IMR-90 (cell line): ENCODE measurements around the gene ZFAND2B. TPM values are rescaled to one million over a fixed set of nuclear protein-coding genes. Genes with fewer than 3 reads are reported as not detected.

ENCODE experiments used
- ATAC-seq: fragments of 200-7000 bp; cut with Tn5 transposase; 2 replicates; pipeline ENCODE4 v1.9.1; 2020; ENCODE audit warnings: low read depth, mild to moderate bottlenecking, moderate library complexity
- BruUV-seq: library from RNA; stranded (reverse); fragments of 400-500 nt; replicated peaks from 2 replicates; lab custom pipeline; 2021; lab: Mats Ljungman, UMichigan
- CTCF ChIA-PET: fragments of 300-600 bp; formaldehyde crosslinking; extraction: SDS; loops from one replicate; lab custom pipeline; 2021; ENCODE audit warnings: antibody characterized with exemption; lab: Yijun Ruan, JAX
- POLR2A ChIA-PET: fragments of 300-600 bp; sonication (Branson Sonifier 250); formaldehyde crosslinking; loops from one replicate; lab custom pipeline; 2022; ENCODE audit warnings: antibody characterized with exemption; ENCODE audit not compliant: unreplicated experiment; lab: Charles Lee
- DNase-seq: peaks from one replicate; pipeline ENCODE4 v3.0.0; 2013
- H2AFZ ChIP-seq: replicated peaks from 2 replicates; pipeline ENCODE3; 2013; ENCODE audit warnings: low read length, mild to moderate bottlenecking; ENCODE audit not compliant: poor library complexity
- H2AK5ac ChIP-seq: 2 replicates; pipeline ENCODE4 v1.6.1; 2013; ENCODE audit warnings: low read depth, low read length, inconsistent platforms
- H2AK9ac ChIP-seq: replicated peaks from 2 replicates; pipeline ENCODE3; 2013; ENCODE audit warnings: mild to moderate bottlenecking, low read depth, low read length, moderate library complexity; ENCODE audit not compliant: poor library complexity
- H2BK120ac ChIP-seq: 2 replicates; pipeline ENCODE4 v1.6.1; 2013; ENCODE audit warnings: low read depth, low read length, inconsistent platforms
- H2BK15ac ChIP-seq: 3 replicates; pipeline ENCODE4 v1.6.1; 2013; ENCODE audit warnings: low read depth, low read length, inconsistent platforms
- H2BK20ac ChIP-seq: 2 replicates; pipeline ENCODE4 v1.6.1; 2013; ENCODE audit warnings: low read depth, mild to moderate bottlenecking, inconsistent platforms, low read length, moderate library complexity
- H2BK5ac ChIP-seq: 2 replicates; pipeline ENCODE4 v1.6.1; 2013; ENCODE audit warnings: mild to moderate bottlenecking, low read depth, low read length, inconsistent platforms; ENCODE audit not compliant: poor library complexity, severe bottlenecking
- H3K14ac ChIP-seq: replicated peaks from 2 replicates; pipeline ENCODE4 v1.6.1; 2013; ENCODE audit warnings: low read depth, low read length, inconsistent platforms
- H3K18ac ChIP-seq: 2 replicates; pipeline ENCODE4 v1.6.1; 2013; ENCODE audit warnings: low read depth, low read length, control low read depth
- H3K23ac ChIP-seq: 2 replicates; pipeline ENCODE4 v1.6.1; 2013; ENCODE audit warnings: low read depth, low read length, inconsistent platforms
- H3K27ac ChIP-seq: 2 replicates; pipeline ENCODE4 v1.5.1; 2013; ENCODE audit warnings: mild to moderate bottlenecking, control low read depth, low read length; ENCODE audit not compliant: insufficient read depth
- H3K27me3 ChIP-seq: 2 replicates; pipeline ENCODE4 v1.6.1; 2013; ENCODE audit warnings: low read length; ENCODE audit not compliant: control insufficient read depth, insufficient read depth
- H3K36me3 ChIP-seq: 2 replicates; pipeline ENCODE4 v1.6.1; 2013; ENCODE audit warnings: low read length, mixed read lengths; ENCODE audit not compliant: control insufficient read depth, insufficient read depth
- H3K4ac ChIP-seq: 2 replicates; pipeline ENCODE4 v1.6.1; 2013; ENCODE audit warnings: low read depth, low read length, inconsistent platforms
- H3K4me1 ChIP-seq: 2 replicates; pipeline ENCODE4 v1.6.1; 2013; ENCODE audit warnings: low read length, mixed read lengths; ENCODE audit not compliant: control insufficient read depth, insufficient read depth
- H3K4me2 ChIP-seq: 2 replicates; pipeline ENCODE4 v1.6.1; 2013; ENCODE audit warnings: low read depth, mild to moderate bottlenecking, control low read depth, low read length, moderate library complexity
- H3K4me3 ChIP-seq: 2 replicates; pipeline ENCODE4 v1.5.1; 2013; ENCODE audit warnings: low read depth, mild to moderate bottlenecking, control low read depth, low read length, moderate library complexity; ENCODE audit not compliant: insufficient read depth
- H3K56ac ChIP-seq: 2 replicates; pipeline ENCODE4 v1.6.1; 2013; ENCODE audit warnings: low read length, inconsistent platforms; ENCODE audit not compliant: insufficient read depth; ENCODE audit errors: extremely low read depth
- H3K79me1 ChIP-seq, 2 experiments: 2 replicates each; pipeline ENCODE4 v1.6.1; 2013; ENCODE audit warnings: low read length in 2 of 2, inconsistent platforms in 1 of 2, low read depth in 1 of 2
- H3K9ac ChIP-seq: 2 replicates; pipeline ENCODE4 v1.6.1; 2013; ENCODE audit warnings: low read depth, low read length, control low read depth
- H3K9me1 ChIP-seq: 2 replicates; pipeline ENCODE4 v1.6.1; 2013; ENCODE audit warnings: low read length, inconsistent platforms; ENCODE audit not compliant: insufficient read depth
- H3K9me3 ChIP-seq: 2 replicates; pipeline ENCODE4 v1.6.1; 2013; ENCODE audit warnings: low read length; ENCODE audit not compliant: control insufficient read depth, insufficient read depth
- H4K20me1 ChIP-seq: 2 replicates; pipeline ENCODE4 v1.6.1; 2013; ENCODE audit warnings: low read length, inconsistent platforms; ENCODE audit not compliant: insufficient read depth
- H4K5ac ChIP-seq: 2 replicates; pipeline ENCODE4 v1.6.1; 2013; ENCODE audit warnings: mild to moderate bottlenecking, low read depth, low read length, control low read depth
- H4K8ac ChIP-seq, 2 experiments: 2 replicates each; pipeline ENCODE4 v1.6.1; 2013; ENCODE audit warnings: low read depth in 2 of 2, low read length in 2 of 2, control low read depth in 1 of 2, inconsistent platforms in 1 of 2
- H4K91ac ChIP-seq: 2 replicates; pipeline ENCODE4 v1.6.1; 2013; ENCODE audit warnings: low read depth, low read length, inconsistent platforms; ENCODE audit not compliant: insufficient read depth
- CEBPB ChIP-seq: IDR thresholded peaks from 2 replicates; pipeline ENCODE4 v1.6.1; 2012; ENCODE audit warnings: low read depth, low read length, improper control_type of control experiment
- CTCF ChIP-seq: conservative IDR thresholded peaks from 2 replicates; pipeline ENCODE4 v1.5.1; 2012; ENCODE audit warnings: mild to moderate bottlenecking, low read depth, low read length, improper control_type of control experiment
- MXI1 ChIP-seq: IDR thresholded peaks from 2 replicates; pipeline ENCODE4 v1.6.1; 2012; ENCODE audit warnings: low read depth, mild to moderate bottlenecking, low read length, moderate library complexity, borderline replicate concordance
- RCOR1 ChIP-seq: IDR thresholded peaks from 2 replicates; pipeline ENCODE4 v1.6.1; 2012; ENCODE audit warnings: mild to moderate bottlenecking, low read length, improper control_type of control experiment; ENCODE audit not compliant: insufficient replicate concordance
- RFX5 ChIP-seq: IDR thresholded peaks from 2 replicates; pipeline ENCODE4 v1.8.0; 2012; ENCODE audit warnings: low read depth, mild to moderate bottlenecking, low read length, moderate library complexity
- SMC3 ChIP-seq: fragments of 150-350 bp; IDR thresholded peaks from 2 replicates; pipeline ENCODE4 v1.6.1; 2016; ENCODE audit warnings: low read depth, mild to moderate bottlenecking, antibody characterized with exemption, low read length, moderate library complexity
- USF2 ChIP-seq: fragments of 150-350 bp; IDR thresholded peaks from 2 replicates; pipeline ENCODE4 v1.6.1; 2017; ENCODE audit warnings: mild to moderate bottlenecking, antibody characterized with exemption, low read length, low read depth
- WGBS, 2 experiments: methylation state at CpG; one replicate each; pipeline versions ENCODE4 v1.1.5 to v1.1.7; 2013; ENCODE audit warnings: missing lambda C conversion rate in 2 of 2; ENCODE audit not compliant: insufficient read length in 1 of 2; ENCODE audit errors: extremely low coverage in 2 of 2; 5-methylcytosine and 5-hydroxymethylcytosine counted together
- dilution Hi-C: fragments of 300-500 bp; cut with HindIII; formaldehyde crosslinking; loops from one replicate; pipeline ENCODE4 v1.14.3; 2018; ENCODE audit warnings: low sequenced_read_pairs; ENCODE audit not compliant: unreplicated experiment
- in situ Hi-C: fragments of 300-500 bp; cut with MboI; formaldehyde crosslinking; loops from 3 replicates; pipeline ENCODE4 v1.14.3; 2019; ENCODE audit warnings: low sequenced_read_pairs, inconsistent platforms, mixed read lengths
- intact Hi-C: fragments of 100-400 bp; cut with micrococcal nuclease; formaldehyde crosslinking; loops from 2 replicates; pipeline ENCODE4 v1.10.0; 2022
- polyA plus RNA-seq, 3 experiments: library from polyadenylated mRNA; depleted of rRNA; stranded (reverse); fragments of >200 nt; gene quantifications; 2 replicates each; pipeline ENCODE4 v1.2.3, GENCODE V29; 2012; ENCODE audit warnings: low replicate concordance in 1 of 3
- total RNA-seq: library from RNA; depleted of rRNA; stranded (reverse); fragments of >200 nt; gene quantifications from 2 replicates; pipeline ENCODE4 v1.2.3, GENCODE V29; 2012

The ZFAND2B gene
- total and polyA plus RNA-seq, 2 of the 4 experiments (the other 2 are of a cell fraction) = 25.5 to 38.3 TPM

GRCh38 chr2:219172231-219173154 lies 34.1 kb upstream of the ZFAND2B start (continued):
- no peak for TF ChIP-seq CTCF

GRCh38 chr2:219173176-219173575 lies 33.4 kb upstream of the ZFAND2B start:
- ATAC-seq = no peak
- H3K18ac ChIP-seq = no peak overlapping the region
- no peak overlapping the region for H2BK5ac ChIP-seq
- H2AK9ac ChIP-seq = no peak overlapping the region
- no TSS peak for BruUV-seq
- no peak overlapping the region for H3K56ac ChIP-seq
- no peak overlapping the region for H3K27ac ChIP-seq
- no peak overlapping the region for H3K9ac ChIP-seq
- TF ChIP-seq USF2 (no peak), SMC3 (no peak), RFX5 (no peak), MXI1 (no peak), CEBPB (no peak), RCOR1 (no peak)
- H3K4me2 ChIP-seq = no peak overlapping the region
- WGBS, 2 experiments = no CpG with 5 or more reads among the region's 6 CpGs
- H3K9me1 ChIP-seq = 0 out of 2 replicates have a peak, but pooled peaks cover 4% of the 10 kb centered on the region
- H3K27me3 ChIP-seq = no peaks in the 10 kb centered on the region
- H4K91ac ChIP-seq = no peak overlapping the region
- H2AK5ac ChIP-seq = no peak overlapping the region
- peaks cover 20% of the 10 kb centered on the region for H3K36me3 ChIP-seq
- ChIA-PET CTCF (interaction anchor here (1.5 kb wide), 1 partner anchor 122 kb away, joined by 4 read pairs; no protein-coding TSS in a partner anchor), POLR2A (no interaction called here)
- DNase-seq = no peak
- intact Hi-C loops = no loop called here
- H3K14ac ChIP-seq = no peak overlapping the region
- peaks cover 3 to 21% of the 10 kb centered on the region in 2 experiments; a peak in 2 of 4 replicates for H3K79me1 ChIP-seq
- in situ Hi-C loops = loop anchor here (5.0 kb wide), 2 partner anchors 34 to 124 kb away; partner anchors contain the start of gene ZFAND2B
- dilution Hi-C loops = no loop called here
- H3K4me3 ChIP-seq = no peak overlapping the region
- H3K4me1 ChIP-seq = peaks cover 5% of the 10 kb centered on the region; the same call in 1 of the 2 replicates
- H4K20me1 ChIP-seq = peaks cover 7% of the 10 kb centered on the region; the same call in 1 of the 2 replicates
- no peak overlapping the region for H4K5ac ChIP-seq
- no peak overlapping the region for H2AFZ ChIP-seq
- H4K8ac ChIP-seq = no peak overlapping the region
- H2BK120ac ChIP-seq = no peak overlapping the region
- no peak overlapping the region for H2BK15ac ChIP-seq
- no peak overlapping the region for H3K4ac ChIP-seq
- H3K23ac ChIP-seq = no peak overlapping the region
- no peaks in the 10 kb centered on the region for H3K9me3 ChIP-seq
- no peak overlapping the region for H2BK20ac ChIP-seq
